Activated CD8-positive, alpha-beta T cell treated with anti-CD3 and anti-CD28 coated beads for 36 hours (primary cell): ENCODE data around the gene TNKS1BP1. TPM values are rescaled to one million over a fixed set of nuclear protein-coding genes. Genes with fewer than 3 reads are reported as not detected.

Source experiments
- ATAC-seq: fragments of 200-7000 bp; cut with Tn5 transposase; one replicate; pipeline ENCODE4 v1.10.0; 2021; ENCODE audit warnings: mild to moderate bottlenecking, moderate library complexity
- CTCF ChIA-PET: fragments of 350-600 bp; sonication (Branson Sonifier 250); formaldehyde crosslinking; loops from one replicate; lab custom pipeline; 2021; ENCODE audit warnings: antibody characterized with exemption; lab: Charles Lee
- POLR2A ChIA-PET: fragments of 350-600 bp; sonication (Branson Sonifier 250); formaldehyde crosslinking; loops from one replicate; lab custom pipeline; 2021; ENCODE audit warnings: antibody characterized with exemption; lab: Charles Lee
- DNase-seq: peaks from one replicate; pipeline ENCODE4 v3.0.0-alpha.2; 2020
- H3K27ac Mint-ChIP-seq: one replicate; pipeline ENCODE4 v1.8.0; 2021; ENCODE audit warnings: mild to moderate bottlenecking, mixed read lengths
- H3K27me3 Mint-ChIP-seq: one replicate; pipeline ENCODE4 v1.8.0; 2021; ENCODE audit warnings: mixed read lengths
- H3K36me3 Mint-ChIP-seq: one replicate; pipeline ENCODE4 v1.8.0; 2021; ENCODE audit warnings: low read depth, mixed read lengths
- H3K4me1 Mint-ChIP-seq: one replicate; pipeline ENCODE4 v1.8.0; 2021; ENCODE audit warnings: low read depth, mixed read lengths
- H3K4me3 Mint-ChIP-seq: one replicate; pipeline ENCODE4 v1.8.0; 2021; ENCODE audit warnings: mild to moderate bottlenecking, moderate library complexity, mixed read lengths
- H3K9me3 Mint-ChIP-seq: one replicate; pipeline ENCODE4 v1.8.0; 2021; ENCODE audit warnings: mixed read lengths
- intact Hi-C: fragments of 100-400 bp; cut with micrococcal nuclease; formaldehyde crosslinking; loops from one replicate; pipeline ENCODE4 v1.10.0; 2022
- total RNA-seq, 2 experiments: library from RNA; stranded (reverse); gene quantifications; one replicate each; pipeline ENCODE4 v1.2.3, GENCODE V29; 2021
- TF ChIP-seq, protein P1 (sequence below): fragments of 200-600 bp; IDR thresholded peaks from one replicate; pipeline ENCODE4 v1.8.0; 2022; ENCODE audit warnings: antibody characterized with exemption, mild to moderate bottlenecking

The TNKS1BP1 gene
- total RNA-seq, 2 experiments from 2014 or later: 18.4 to 23.2 TPM

DNA sequence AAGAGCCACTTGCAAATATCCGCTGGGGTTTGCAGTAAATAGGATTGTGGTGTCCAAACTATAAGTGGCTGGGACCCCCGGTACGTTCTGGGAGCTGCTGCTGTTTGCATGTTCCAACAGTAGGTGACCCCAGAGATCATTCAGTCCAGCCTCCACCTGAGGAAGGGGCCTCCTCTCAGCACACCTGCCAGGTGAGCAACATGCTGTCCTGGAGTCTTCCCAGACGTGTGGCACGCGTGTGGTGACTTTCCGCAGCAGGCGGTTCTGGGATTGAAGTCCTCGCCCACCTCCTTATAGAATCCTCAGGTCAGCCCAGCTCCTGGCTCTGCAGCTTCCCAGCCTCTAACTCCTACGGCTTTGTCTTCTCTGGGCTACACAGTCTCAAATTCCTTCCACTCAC is 20.1 kb upstream of the TNKS1BP1 start:
- Mint-ChIP-seq H3K4me3 (no peak overlapping the region), H3K4me1 (peaks cover 7% of the 10 kb centered on the region), H3K9me3 (no peaks in the 10 kb centered on the region), H3K27me3 (peaks cover 3% of the 10 kb centered on the region), H3K27ac (no peak overlapping the region), H3K36me3 (no peaks in the 10 kb centered on the region)
- no peak for DNase-seq
- no peak for ATAC-seq
- intact Hi-C loops: loop anchor here (5.0 kb wide), 2 partner anchors 132 to 292 kb away; no protein-coding TSS in a partner anchor
- CTCF ChIA-PET: interaction anchor here (1.2 to 10.8 kb wide), 3 partner anchors 20 to 298 kb away, joined by 3 to 117 read pairs (median 5); partner anchors contain the start of gene TNKS1BP1
- POLR2A ChIA-PET: no interaction called here
- TF ChIP-seq, protein P1, sequence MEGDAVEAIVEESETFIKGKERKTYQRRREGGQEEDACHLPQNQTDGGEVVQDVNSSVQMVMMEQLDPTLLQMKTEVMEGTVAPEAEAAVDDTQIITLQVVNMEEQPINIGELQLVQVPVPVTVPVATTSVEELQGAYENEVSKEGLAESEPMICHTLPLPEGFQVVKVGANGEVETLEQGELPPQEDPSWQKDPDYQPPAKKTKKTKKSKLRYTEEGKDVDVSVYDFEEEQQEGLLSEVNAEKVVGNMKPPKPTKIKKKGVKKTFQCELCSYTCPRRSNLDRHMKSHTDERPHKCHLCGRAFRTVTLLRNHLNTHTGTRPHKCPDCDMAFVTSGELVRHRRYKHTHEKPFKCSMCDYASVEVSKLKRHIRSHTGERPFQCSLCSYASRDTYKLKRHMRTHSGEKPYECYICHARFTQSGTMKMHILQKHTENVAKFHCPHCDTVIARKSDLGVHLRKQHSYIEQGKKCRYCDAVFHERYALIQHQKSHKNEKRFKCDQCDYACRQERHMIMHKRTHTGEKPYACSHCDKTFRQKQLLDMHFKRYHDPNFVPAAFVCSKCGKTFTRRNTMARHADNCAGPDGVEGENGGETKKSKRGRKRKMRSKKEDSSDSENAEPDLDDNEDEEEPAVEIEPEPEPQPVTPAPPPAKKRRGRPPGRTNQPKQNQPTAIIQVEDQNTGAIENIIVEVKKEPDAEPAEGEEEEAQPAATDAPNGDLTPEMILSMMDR: no peak

DNA sequence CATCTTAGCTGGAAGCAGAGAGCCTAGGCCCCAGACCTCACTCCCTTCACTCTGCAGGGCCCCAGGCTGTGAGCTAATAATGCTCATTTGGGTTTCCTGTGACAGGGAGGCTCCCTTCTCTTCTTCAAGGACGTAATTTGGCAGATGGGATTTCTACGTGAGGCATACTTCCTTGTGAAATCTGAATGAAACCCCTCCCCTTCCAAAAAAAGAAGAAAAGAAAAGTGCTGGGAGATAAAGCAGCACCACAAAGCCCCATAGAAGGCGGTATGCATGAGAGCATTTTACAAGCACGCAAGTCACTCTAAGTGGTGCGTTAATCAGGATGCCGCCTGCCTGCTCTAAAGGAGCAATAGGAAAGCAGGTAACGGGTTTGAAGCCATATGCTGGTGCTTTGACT is 19.1 kb upstream of the TNKS1BP1 start:
- TF ChIP-seq, protein P1: no peak
- ATAC-seq (no peak), DNase-seq (no peak)
- H3K4me3 Mint-ChIP-seq: no peak overlapping the region
- CTCF ChIA-PET: interaction anchor here (0.8 to 10.8 kb wide), 7 partner anchors 14 to 300 kb away, joined by 3 to 117 read pairs (median 4); no protein-coding TSS in a partner anchor
- H3K36me3 Mint-ChIP-seq: no peaks in the 10 kb centered on the region
- POLR2A ChIA-PET: no interaction called here
- H3K27me3 Mint-ChIP-seq: peaks cover 3% of the 10 kb centered on the region
- peaks cover 7% of the 10 kb centered on the region for H3K4me1 Mint-ChIP-seq
- intact Hi-C loops: no loop called here
- no peaks in the 10 kb centered on the region for H3K9me3 Mint-ChIP-seq
- no peak overlapping the region for H3K27ac Mint-ChIP-seq

- Mint-ChIP-seq H3K4me1 (peaks cover 7% of the 10 kb centered on the region), H3K27ac (no peak overlapping the region), H3K36me3 (no peaks in the 10 kb centered on the region), H3K9me3 (no peaks in the 10 kb centered on the region), H3K27me3 (peaks cover 3% of the 10 kb centered on the region), H3K4me3 (no peak overlapping the region)
- TF ChIP-seq, protein P1: no peak
- intact Hi-C loops: no loop called here
- ChIA-PET POLR2A (interaction anchor here (0.6 kb wide), 1 partner anchor 119 kb away, joined by 4 read pairs; no protein-coding TSS in a partner anchor), CTCF (interaction anchor here (1.0 to 2.0 kb wide), 4 partner anchors 13 to 299 kb away, joined by 3 to 6 read pairs (median 5); no protein-coding TSS in a partner anchor)
- DNase-seq: no peak
- ATAC-seq: no peak
Observed at GRCh38 chr11:57342702-57343101, 17.9 kb upstream of the TNKS1BP1 start.

DNA sequence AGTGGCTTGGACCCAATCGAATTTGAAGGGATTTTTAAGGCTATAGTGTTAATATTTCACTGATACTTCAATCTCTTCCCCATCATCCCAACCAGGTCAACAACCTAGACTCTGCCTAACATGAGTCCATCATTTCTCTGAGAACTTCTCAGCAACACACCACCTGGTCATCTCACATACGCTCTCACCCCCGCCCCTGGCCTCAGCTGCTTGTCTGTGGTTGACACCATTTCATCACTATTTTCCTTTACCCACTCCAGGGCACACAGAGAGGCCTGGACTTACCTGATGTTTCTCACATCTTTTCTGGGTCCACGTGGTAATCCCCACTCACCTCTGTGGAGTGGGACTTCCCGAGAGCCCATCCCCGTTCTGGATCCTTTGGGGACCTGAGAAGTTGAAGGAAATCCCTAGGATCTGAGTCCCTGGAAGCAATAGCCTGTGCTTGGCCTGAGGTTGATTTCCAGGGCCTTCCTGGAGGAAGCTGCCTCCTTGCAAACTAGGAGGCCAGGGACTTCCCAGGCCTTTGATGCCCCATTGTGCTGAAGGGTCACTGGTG is 16.6 kb upstream of the TNKS1BP1 start:
- no peaks in the 10 kb centered on the region for H3K27me3 Mint-ChIP-seq
- no peaks in the 10 kb centered on the region for H3K9me3 Mint-ChIP-seq
- H3K36me3 Mint-ChIP-seq: no peaks in the 10 kb centered on the region
- CTCF ChIA-PET: interaction anchor here (1.0 to 1.3 kb wide), 2 partner anchors 9 to 116 kb away, joined by 3 to 6 read pairs; no protein-coding TSS in a partner anchor
- peak; percentile 16 for DNase-seq
- POLR2A ChIA-PET: no interaction called here
- ATAC-seq: no peak
- no peak overlapping the region for H3K27ac Mint-ChIP-seq
- H3K4me1 Mint-ChIP-seq: peaks cover 10% of the 10 kb centered on the region
- intact Hi-C loops: no loop called here
- no peak overlapping the region for H3K4me3 Mint-ChIP-seq
- TF ChIP-seq, protein P1: no peak

DNA sequence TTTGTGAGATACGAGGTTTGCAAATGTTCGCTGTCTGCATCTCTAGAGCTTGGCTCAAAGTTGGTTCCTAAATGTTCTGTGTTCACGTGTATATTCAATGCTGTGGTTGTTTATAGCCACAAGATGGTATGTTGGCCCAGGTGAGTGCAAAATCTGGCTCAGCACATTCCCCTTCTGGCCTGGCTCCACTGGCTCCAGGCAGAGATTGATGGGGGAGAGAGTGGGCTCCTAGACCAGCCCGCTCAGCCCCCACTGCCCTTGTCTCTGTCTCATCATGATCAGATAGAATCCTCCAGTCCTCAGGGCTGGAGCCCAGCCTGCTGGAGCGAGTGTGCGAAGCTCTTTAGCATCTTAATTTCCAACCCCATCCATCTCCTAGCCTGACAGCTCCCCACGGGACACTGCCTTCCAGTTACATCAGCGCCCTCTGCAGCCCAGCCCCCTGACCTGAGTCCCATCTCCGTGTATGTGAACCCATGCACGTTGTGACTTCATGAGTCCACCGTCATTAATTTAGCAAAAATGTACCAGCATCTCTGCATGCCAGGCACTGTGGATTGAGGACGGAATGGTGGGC is 15.4 kb upstream of the TNKS1BP1 start:
- CTCF ChIA-PET: interaction anchor here (1.2 to 1.3 kb wide), 2 partner anchors 117 to 187 kb away, joined by 3 to 9 read pairs; no protein-coding TSS in a partner anchor
- POLR2A ChIA-PET: no interaction called here

More for the DNA sequence above, 15.4 kb upstream of the TNKS1BP1 start:
- Mint-ChIP-seq H3K36me3 (peaks cover 3% of the 10 kb centered on the region), H3K27ac (no peak overlapping the region), H3K4me1 (peaks cover 12% of the 10 kb centered on the region), H3K27me3 (no peaks in the 10 kb centered on the region), H3K9me3 (no peaks in the 10 kb centered on the region), H3K4me3 (no peak overlapping the region)
- ATAC-seq (no peak), DNase-seq (peak; percentile 50)
- intact Hi-C loops: no loop called here
- TF ChIP-seq, protein P1: no peak
